PFSK-1 (cell line): ENCODE measurements around the gene CYS1.
A peak's percentile ranks its signal among the peaks of the same experiment; 100 is the strongest.

Experiments
- FOXP2 ChIP-seq: optimal IDR thresholded peaks from 2 replicates; pipeline ENCODE3; 2011; ENCODE audit warnings: borderline replicate concordance, control low read depth, inconsistent platforms; ENCODE audit not compliant: insufficient read depth; ENCODE audit errors: extremely low read length, extremely low read depth
- POLR2AphosphoS5 ChIP-seq: IDR thresholded peaks from 2 replicates; pipeline ENCODE4 v1.6.1; 2012; ENCODE audit warnings: low read depth, mild to moderate bottlenecking, control low read depth, low read length, moderate library complexity
- SIN3A ChIP-seq: IDR thresholded peaks from 2 replicates; pipeline ENCODE4 v1.6.1; 2012; ENCODE audit warnings: mild to moderate bottlenecking, low read length, moderate library complexity, borderline replicate concordance; ENCODE audit not compliant: insufficient read depth
- TAF1 ChIP-seq: IDR thresholded peaks from 2 replicates; pipeline ENCODE4 v1.6.1; 2012; ENCODE audit warnings: low read length, control low read depth, borderline replicate concordance; ENCODE audit not compliant: insufficient read depth
- TF ChIP-seq, protein P1 (sequence below), 2 experiments: IDR thresholded peaks; 2 replicates each; pipeline versions ENCODE4 v1.6.1 to v1.8.0; 2011 to 2012; ENCODE audit warnings: low read depth in 2 of 2, low read length in 2 of 2, control low read depth in 1 of 2, inconsistent platforms in 1 of 2, mild to moderate bottlenecking in 1 of 2, moderate library complexity in 1 of 2; ENCODE audit not compliant: insufficient read depth in 1 of 2

CYS1 gene

DNA sequence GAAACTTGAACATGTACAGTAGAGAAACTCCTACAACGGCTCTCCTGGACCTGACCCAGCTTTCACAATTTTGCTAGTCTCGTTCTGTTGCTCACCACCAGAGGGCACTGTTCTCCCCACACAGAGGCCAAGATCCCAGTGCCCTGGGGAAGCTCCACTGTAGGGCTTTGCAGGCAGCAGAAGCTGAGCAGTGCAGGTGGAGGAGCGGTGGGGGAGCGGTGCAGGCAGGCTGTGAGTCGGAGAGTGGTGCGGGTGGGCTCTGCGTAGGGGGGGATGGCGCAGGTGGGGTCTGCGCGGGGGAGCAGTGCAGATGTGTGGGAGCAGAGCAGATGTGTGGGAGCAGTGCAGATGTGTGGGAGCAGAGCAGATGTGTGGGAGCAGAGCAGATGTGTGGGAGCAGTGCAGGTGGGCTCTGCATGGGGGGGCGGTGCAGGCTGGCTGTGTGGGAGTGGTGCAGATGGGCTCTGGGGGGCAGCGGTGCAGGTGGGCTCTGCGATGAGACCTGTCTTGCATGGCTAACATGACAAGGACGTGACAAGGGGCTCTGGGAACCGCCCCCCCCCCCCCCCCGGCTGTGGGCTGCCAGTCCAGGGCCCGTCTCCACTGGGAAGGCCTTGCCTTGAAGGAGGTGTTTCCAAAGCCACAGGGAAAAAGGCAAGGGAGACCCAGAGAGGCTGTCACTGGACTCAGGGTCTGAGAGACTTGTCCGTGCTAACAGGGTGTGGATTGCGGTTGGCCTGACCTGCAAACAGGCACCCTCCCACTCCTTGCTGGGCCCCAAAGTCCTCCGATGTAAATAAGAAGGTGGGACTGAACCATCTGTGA, 7.3 kb downstream of the CYS1 start:
- TF ChIP-seq TAF1 (no peak), FOXP2 (peak; percentile 47), POLR2AphosphoS5 (no peak)
- TF ChIP-seq, protein P1, sequence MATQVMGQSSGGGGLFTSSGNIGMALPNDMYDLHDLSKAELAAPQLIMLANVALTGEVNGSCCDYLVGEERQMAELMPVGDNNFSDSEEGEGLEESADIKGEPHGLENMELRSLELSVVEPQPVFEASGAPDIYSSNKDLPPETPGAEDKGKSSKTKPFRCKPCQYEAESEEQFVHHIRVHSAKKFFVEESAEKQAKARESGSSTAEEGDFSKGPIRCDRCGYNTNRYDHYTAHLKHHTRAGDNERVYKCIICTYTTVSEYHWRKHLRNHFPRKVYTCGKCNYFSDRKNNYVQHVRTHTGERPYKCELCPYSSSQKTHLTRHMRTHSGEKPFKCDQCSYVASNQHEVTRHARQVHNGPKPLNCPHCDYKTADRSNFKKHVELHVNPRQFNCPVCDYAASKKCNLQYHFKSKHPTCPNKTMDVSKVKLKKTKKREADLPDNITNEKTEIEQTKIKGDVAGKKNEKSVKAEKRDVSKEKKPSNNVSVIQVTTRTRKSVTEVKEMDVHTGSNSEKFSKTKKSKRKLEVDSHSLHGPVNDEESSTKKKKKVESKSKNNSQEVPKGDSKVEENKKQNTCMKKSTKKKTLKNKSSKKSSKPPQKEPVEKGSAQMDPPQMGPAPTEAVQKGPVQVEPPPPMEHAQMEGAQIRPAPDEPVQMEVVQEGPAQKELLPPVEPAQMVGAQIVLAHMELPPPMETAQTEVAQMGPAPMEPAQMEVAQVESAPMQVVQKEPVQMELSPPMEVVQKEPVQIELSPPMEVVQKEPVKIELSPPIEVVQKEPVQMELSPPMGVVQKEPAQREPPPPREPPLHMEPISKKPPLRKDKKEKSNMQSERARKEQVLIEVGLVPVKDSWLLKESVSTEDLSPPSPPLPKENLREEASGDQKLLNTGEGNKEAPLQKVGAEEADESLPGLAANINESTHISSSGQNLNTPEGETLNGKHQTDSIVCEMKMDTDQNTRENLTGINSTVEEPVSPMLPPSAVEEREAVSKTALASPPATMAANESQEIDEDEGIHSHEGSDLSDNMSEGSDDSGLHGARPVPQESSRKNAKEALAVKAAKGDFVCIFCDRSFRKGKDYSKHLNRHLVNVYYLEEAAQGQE (IDR thresholded peaks at IDR 0.05; ENCODE audit: insufficient read depth in 1 of 2, low read depth in 2 of 2, low read length in 2 of 2): no peak

DNA sequence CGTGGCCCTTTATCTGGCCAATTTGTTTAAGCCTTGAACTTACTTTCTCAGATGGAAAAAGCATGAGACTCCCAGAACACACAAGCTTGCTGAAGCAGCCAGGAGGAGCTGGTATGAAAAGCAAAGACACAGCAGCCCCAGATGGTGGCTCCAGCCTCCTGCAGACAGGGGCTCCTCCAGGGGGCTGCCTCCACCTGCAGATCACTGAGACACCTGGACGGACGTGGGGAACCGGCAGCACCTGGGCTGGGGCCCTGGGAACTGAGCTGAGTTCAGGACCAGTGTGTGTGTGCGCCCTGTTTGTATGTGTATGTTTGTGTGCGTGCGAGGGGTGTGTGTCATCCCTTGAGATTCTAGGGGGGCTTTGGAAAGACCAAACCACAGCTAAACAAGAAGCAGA, 8.6 kb downstream of the CYS1 start:
- TF ChIP-seq, protein P1 (IDR thresholded peaks at IDR 0.05; ENCODE audit: insufficient read depth in 1 of 2, low read depth in 2 of 2, low read length in 2 of 2): no peak
- TF ChIP-seq FOXP2 (no peak), POLR2AphosphoS5 (no peak), TAF1 (no peak), SIN3A (no peak)

DNA sequence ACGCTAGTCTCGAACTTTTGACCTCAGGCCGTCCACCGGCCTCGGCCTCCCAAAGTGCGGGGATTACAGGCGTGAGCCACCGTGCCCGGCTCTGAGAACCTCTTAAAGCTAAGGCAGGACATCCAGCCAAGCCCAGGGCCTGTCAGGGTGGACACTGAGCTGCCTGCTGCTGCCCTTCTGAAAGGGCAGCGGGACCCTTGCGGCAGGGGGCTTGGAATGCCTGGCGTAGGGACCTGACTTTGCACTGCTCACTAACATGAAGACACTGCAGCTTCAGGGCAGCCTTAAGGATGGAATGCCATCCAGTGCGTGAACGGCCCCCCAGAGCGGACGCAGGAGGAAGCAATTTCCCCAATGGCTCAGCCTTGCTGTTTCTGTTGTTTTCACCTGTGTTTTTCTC, 9.0 kb downstream of the CYS1 start:
- TF ChIP-seq SIN3A: no peak
- TF ChIP-seq, protein P1 (IDR thresholded peaks at IDR 0.05; ENCODE audit: insufficient read depth in 1 of 2, low read depth in 2 of 2, low read length in 2 of 2): no peak
- no peak for TF ChIP-seq TAF1
- TF ChIP-seq POLR2AphosphoS5: no peak
- TF ChIP-seq FOXP2: no peak

DNA sequence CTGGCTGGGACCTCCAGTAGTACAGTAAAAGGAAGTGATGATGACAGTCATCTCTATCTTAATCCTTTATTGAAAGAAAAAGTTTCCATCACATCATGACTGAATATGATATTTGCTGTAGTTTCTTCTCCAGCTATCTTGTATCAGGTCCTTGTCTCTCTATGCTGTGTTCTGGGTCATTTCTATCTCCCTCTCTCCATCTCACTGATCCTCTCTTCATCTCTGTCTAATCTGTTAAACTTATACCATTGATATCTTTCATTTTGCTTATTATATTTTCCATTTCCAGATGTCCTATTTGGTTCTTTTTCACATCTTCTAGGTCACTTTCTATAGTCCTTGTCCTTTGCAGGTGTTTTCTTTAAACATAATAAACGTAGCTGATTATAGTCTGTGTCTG, 12.3 kb downstream of the CYS1 start:
- TF ChIP-seq TAF1 (no peak), SIN3A (no peak), FOXP2 (no peak), POLR2AphosphoS5 (no peak)
- TF ChIP-seq, protein P1 (IDR thresholded peaks at IDR 0.05; ENCODE audit: insufficient read depth in 1 of 2, low read depth in 2 of 2, low read length in 2 of 2): no peak

DNA sequence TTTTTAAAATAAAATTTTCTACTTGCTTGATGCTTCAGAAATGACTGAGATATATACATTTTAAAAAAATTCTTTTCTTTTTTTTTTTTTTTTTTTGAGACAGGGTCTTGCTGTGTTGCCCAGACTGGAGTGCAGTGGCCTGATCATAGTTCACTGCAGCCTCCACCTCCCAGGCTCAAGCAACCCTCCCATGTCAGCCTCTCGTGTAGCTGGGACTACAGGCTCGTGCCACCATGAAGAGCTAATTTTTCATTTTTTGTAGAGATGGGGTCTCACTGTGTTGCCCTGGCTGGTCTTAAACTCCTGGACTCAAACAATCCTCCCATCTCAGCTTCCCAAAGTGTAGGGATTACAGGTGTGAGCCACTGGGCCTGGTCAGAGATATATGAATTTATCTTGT, 12.9 kb downstream of the CYS1 start:
- TF ChIP-seq POLR2AphosphoS5: no peak
- TF ChIP-seq FOXP2: no peak
- TF ChIP-seq, protein P1 (IDR thresholded peaks at IDR 0.05; ENCODE audit: insufficient read depth in 1 of 2, low read depth in 2 of 2, low read length in 2 of 2): no peak
